Cardiac septum (tissue), 1 donor: ENCODE measurements around the gene SND1. TPM values are rescaled to one million over a fixed set of nuclear protein-coding genes. Genes with fewer than 3 reads are reported as not detected.

ENCODE experiments used
- DNase-seq: peaks from one replicate; pipeline ENCODE4 v3.0.0-alpha.2; 2020; ENCODE audit warnings: low spot score
- intact Hi-C: fragments of 100-400 bp; cut with DNase I; formaldehyde crosslinking; loops from one replicate; pipeline ENCODE4 v1.14.0; 2022
- total RNA-seq: library from RNA; stranded (reverse); fragmentation: NEBNext Ultra II Directional; extraction: Animal tissue kit (Norgen Biotek cat#: 25700); gene quantifications from one replicate; pipeline ENCODE4 v1.2.1, GENCODE V29; 2021
- donor health status: DM: no; HTN: no; CAD: no.

SND1 gene
- total RNA-seq, 1 donor from 2014 or later = 66.7 TPM

GRCh38 chr7:128115336-128115820 is 463.4 kb downstream of the SND1 start:
- DNase-seq = no peak
- intact Hi-C loops = no loop called here

- DNase-seq = no peak
These were observed 464.1 kb downstream of the SND1 start for GRCh38 chr7:128115821-128116723.

GRCh38 chr7:128116740-128117139 is 464.7 kb downstream of the SND1 start:
- intact Hi-C loops = no loop called here
- no peak for DNase-seq

More at GRCh38 chr7:128115821-128116723, 464.1 kb downstream of the SND1 start:
- intact Hi-C loops = no loop called here

- no peak for DNase-seq
- intact Hi-C loops = no loop called here
These were observed 465.7 kb downstream of the SND1 start for GRCh38 chr7:128117691-128118090.

- DNase-seq = no peak
- intact Hi-C loops = no loop called here
These were observed 467.0 kb downstream of the SND1 start for GRCh38 chr7:128119036-128119435.

GRCh38 chr7:128120116-128120515 is 468.1 kb downstream of the SND1 start:
- intact Hi-C loops = no loop called here
- DNase-seq = no peak

GRCh38 chr7:128120976-128121490 is 469.0 kb downstream of the SND1 start:
- intact Hi-C loops = no loop called here
- no peak for DNase-seq

GRCh38 chr7:128121711-128122530 is 469.9 kb downstream of the SND1 start:
- intact Hi-C loops = no loop called here
- no peak for DNase-seq

GRCh38 chr7:128122576-128123290 is 470.7 kb downstream of the SND1 start:
- DNase-seq = no peak

GRCh38 chr7:128123291-128124037 is 471.5 kb downstream of the SND1 start:
- intact Hi-C loops = no loop called here
- no peak for DNase-seq

More at GRCh38 chr7:128122576-128123290, 470.7 kb downstream of the SND1 start:
- intact Hi-C loops = no loop called here

GRCh38 chr7:128124786-128125185 is 472.8 kb downstream of the SND1 start:
- DNase-seq = no peak
- intact Hi-C loops = no loop called here

GRCh38 chr7:128125816-128126215 is 473.8 kb downstream of the SND1 start:
- intact Hi-C loops = no loop called here
- DNase-seq = no peak

- DNase-seq = no peak
- intact Hi-C loops = no loop called here
These were observed 476.4 kb downstream of the SND1 start for GRCh38 chr7:128128401-128128800.

- intact Hi-C loops = no loop called here
- DNase-seq = no peak
These were observed 477.4 kb downstream of the SND1 start for GRCh38 chr7:128129224-128129864.

GRCh38 chr7:128131115-128131514 is 479.1 kb downstream of the SND1 start:
- intact Hi-C loops = no loop called here
- DNase-seq = no peak

- no peak for DNase-seq
- intact Hi-C loops = no loop called here
These were observed 479.7 kb downstream of the SND1 start for GRCh38 chr7:128131731-128132130.

- DNase-seq = no peak
- intact Hi-C loops = no loop called here
These were observed 480.6 kb downstream of the SND1 start for GRCh38 chr7:128132426-128133069.

- DNase-seq = no peak
- intact Hi-C loops = loop anchor here (1.0 to 5.0 kb wide), 2 partner anchors 74 to 563 kb away; no protein-coding TSS in a partner anchor
These were observed 483.1 kb downstream of the SND1 start for GRCh38 chr7:128135159-128135514.
